ENCODE results near the gene SEPSECS.

The SEPSECS gene

GRCh38 chr4:25157081-25157480, 3.2 kb downstream of the SEPSECS start:
- no peaks in the 10 kb centered on the region for H3K36me3 ChIP-seq (ENCODE audit: control insufficient read depth, insufficient read depth, low read length)
- no peaks in the 10 kb centered on the region for H3K27me3 ChIP-seq (ENCODE audit: control insufficient read depth, insufficient read depth, low read length, poor library complexity, severe bottlenecking)
- H3K4me1 ChIP-seq (ENCODE audit: control insufficient read depth, insufficient read depth, low read length): no peaks in the 10 kb centered on the region
- H3K9me3 ChIP-seq (ENCODE audit: control insufficient read depth, low read length): no peaks in the 10 kb centered on the region
- H3K27ac ChIP-seq (ENCODE audit: insufficient read depth, low read depth, low read length, poor library complexity, severe bottlenecking): no peak overlapping the region
- 80 to 90% methylated on average over 1 of the region's 1 CpG for WGBS, 2 experiments
- H3K4me3 ChIP-seq (ENCODE audit: insufficient read depth, low read depth, low read length): no peak overlapping the region

- no peak overlapping the region for H3K27ac ChIP-seq (ENCODE audit: insufficient read depth, low read depth, low read length, poor library complexity, severe bottlenecking)
- no peaks in the 10 kb centered on the region for H3K4me1 ChIP-seq (ENCODE audit: control insufficient read depth, insufficient read depth, low read length)
- H3K27me3 ChIP-seq (ENCODE audit: control insufficient read depth, insufficient read depth, low read length, poor library complexity, severe bottlenecking): no peaks in the 10 kb centered on the region
- no peaks in the 10 kb centered on the region for H3K36me3 ChIP-seq (ENCODE audit: control insufficient read depth, insufficient read depth, low read length)
- H3K9me3 ChIP-seq (ENCODE audit: control insufficient read depth, low read length): no peaks in the 10 kb centered on the region
- no peak overlapping the region for H3K4me3 ChIP-seq (ENCODE audit: insufficient read depth, low read depth, low read length)
- 93 to 96% methylated on average over 2 to 5 of the region's 5 CpGs for WGBS, 2 experiments
Observed at GRCh38 chr4:25155947-25156346, 4.3 kb downstream of the SEPSECS start.

GRCh38 chr4:25154594-25155265, 5.5 kb downstream of the SEPSECS start:
- WGBS, 2 experiments: 90 to 100% methylated on average over 4 of the region's 4 CpGs
- Histone ChIP-seq H3K4me3 (ENCODE audit: insufficient read depth, low read depth, low read length) (no peak overlapping the region), H3K27ac (ENCODE audit: insufficient read depth, low read depth, low read length, poor library complexity, severe bottlenecking) (no peak overlapping the region)

GRCh38 chr4:25146076-25146475, 14.2 kb downstream of the SEPSECS start:
- H3K36me3 ChIP-seq (ENCODE audit: control insufficient read depth, insufficient read depth, low read length): peaks cover 3% of the 10 kb centered on the region
- WGBS, 2 experiments: 93 to 96% methylated on average over 1 of the region's 1 CpG
- no peaks in the 10 kb centered on the region for H3K9me3 ChIP-seq (ENCODE audit: control insufficient read depth, low read length)
- H3K27me3 ChIP-seq (ENCODE audit: control insufficient read depth, insufficient read depth, low read length, poor library complexity, severe bottlenecking): no peaks in the 10 kb centered on the region
- no peaks in the 10 kb centered on the region for H3K4me1 ChIP-seq (ENCODE audit: control insufficient read depth, insufficient read depth, low read length)
- no peak overlapping the region for H3K27ac ChIP-seq (ENCODE audit: insufficient read depth, low read depth, low read length, poor library complexity, severe bottlenecking)
- no peak overlapping the region for H3K4me3 ChIP-seq (ENCODE audit: insufficient read depth, low read depth, low read length)

More at GRCh38 chr4:25154594-25155265, 5.5 kb downstream of the SEPSECS start:
- Histone ChIP-seq H3K27me3 (ENCODE audit: control insufficient read depth, insufficient read depth, low read length, poor library complexity, severe bottlenecking) (no peaks in the 10 kb centered on the region), H3K9me3 (ENCODE audit: control insufficient read depth, low read length) (no peaks in the 10 kb centered on the region), H3K4me1 (ENCODE audit: control insufficient read depth, insufficient read depth, low read length) (no peaks in the 10 kb centered on the region), H3K36me3 (ENCODE audit: control insufficient read depth, insufficient read depth, low read length) (no peaks in the 10 kb centered on the region)

DNA sequence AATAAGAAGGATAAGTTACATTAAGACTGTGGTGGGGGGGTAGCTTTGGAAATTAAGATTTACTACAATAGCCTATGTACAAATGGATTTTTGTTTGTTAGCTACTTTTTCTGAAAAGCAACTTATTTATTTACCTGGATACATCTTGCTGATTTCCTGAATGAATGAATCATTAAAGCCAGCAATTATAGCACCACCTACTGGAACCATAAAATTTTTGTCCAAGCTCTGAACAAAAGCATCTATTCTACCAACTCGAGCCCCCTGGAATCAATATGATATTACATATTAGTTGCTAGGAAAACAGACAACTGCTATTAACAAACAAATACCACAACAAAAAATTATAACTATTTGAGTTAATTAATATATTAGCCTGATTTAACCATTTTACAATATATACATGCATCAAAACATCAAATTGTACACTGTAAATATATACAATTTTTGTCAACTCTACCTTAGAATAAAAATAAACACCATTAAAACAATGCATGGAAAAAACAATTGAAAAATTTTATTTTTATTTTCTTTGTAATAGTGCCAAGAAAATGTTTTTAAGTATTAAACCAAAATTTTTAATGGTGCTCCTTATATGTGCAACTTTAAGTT, 15.3 kb downstream of the SEPSECS start:
- Histone ChIP-seq H3K27me3 (ENCODE audit: control insufficient read depth, insufficient read depth, low read length, poor library complexity, severe bottlenecking) (no peaks in the 10 kb centered on the region), H3K4me1 (ENCODE audit: control insufficient read depth, insufficient read depth, low read length) (no peaks in the 10 kb centered on the region), H3K9me3 (ENCODE audit: control insufficient read depth, low read length) (no peaks in the 10 kb centered on the region), H3K4me3 (ENCODE audit: insufficient read depth, low read depth, low read length) (no peak overlapping the region), H3K36me3 (ENCODE audit: control insufficient read depth, insufficient read depth, low read length) (peaks cover 3% of the 10 kb centered on the region), H3K27ac (ENCODE audit: insufficient read depth, low read depth, low read length, poor library complexity, severe bottlenecking) (no peak overlapping the region)
- WGBS, 2 experiments: 88% methylated on average over 1 of the region's 1 CpG; no CpG with 5 or more reads in 1 of the 2 experiments

DNA sequence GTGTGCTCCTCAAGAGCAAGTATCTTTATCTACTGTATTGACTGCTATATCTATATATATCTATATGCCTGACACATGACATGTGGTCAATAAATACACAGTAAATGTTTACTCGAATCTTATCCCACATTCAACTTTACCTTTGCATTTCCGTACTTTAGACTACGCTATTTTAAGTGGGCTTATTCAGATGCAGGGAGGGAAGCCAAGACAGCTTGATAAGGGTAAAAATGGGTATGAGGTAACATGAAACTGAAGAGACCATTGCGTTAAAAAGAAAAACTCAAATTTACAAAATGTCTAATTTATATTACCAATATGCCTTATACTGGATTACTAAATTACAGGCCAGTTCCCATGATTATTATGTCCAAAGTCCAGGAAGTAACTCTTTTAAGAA, 17.8 kb downstream of the SEPSECS start:
- WGBS, 2 experiments: 93 to 100% methylated on average over 2 to 3 of the region's 4 CpGs
- Histone ChIP-seq H3K4me1 (ENCODE audit: control insufficient read depth, insufficient read depth, low read length) (no peaks in the 10 kb centered on the region), H3K4me3 (ENCODE audit: insufficient read depth, low read depth, low read length) (no peak overlapping the region), H3K36me3 (ENCODE audit: control insufficient read depth, insufficient read depth, low read length) (peaks cover 3% of the 10 kb centered on the region), H3K9me3 (ENCODE audit: control insufficient read depth, low read length) (no peaks in the 10 kb centered on the region), H3K27me3 (ENCODE audit: control insufficient read depth, insufficient read depth, low read length, poor library complexity, severe bottlenecking) (no peaks in the 10 kb centered on the region), H3K27ac (ENCODE audit: insufficient read depth, low read depth, low read length, poor library complexity, severe bottlenecking) (no peak overlapping the region)

DNA sequence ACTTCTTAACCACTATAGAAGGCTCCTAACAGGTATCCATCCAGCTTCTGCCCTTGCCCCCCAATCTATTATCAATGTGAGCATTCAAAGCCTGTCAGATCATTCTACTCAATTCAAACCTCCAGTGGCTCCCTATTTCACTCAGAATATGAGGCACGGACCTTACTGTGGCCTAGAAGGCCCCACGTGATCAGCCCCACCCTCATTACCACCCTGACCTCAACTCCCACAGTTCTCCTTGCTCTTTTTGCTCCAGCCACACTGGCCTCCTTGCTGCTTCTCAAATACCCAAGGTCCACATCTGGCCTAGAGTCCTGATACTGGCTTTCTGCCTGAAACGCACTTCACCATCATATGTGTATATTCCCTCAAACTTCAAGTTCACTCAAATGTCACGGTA, 18.7 kb downstream of the SEPSECS start:
- peaks cover 3% of the 10 kb centered on the region for H3K36me3 ChIP-seq (ENCODE audit: control insufficient read depth, insufficient read depth, low read length)
- no peaks in the 10 kb centered on the region for H3K9me3 ChIP-seq (ENCODE audit: control insufficient read depth, low read length)
- H3K4me1 ChIP-seq (ENCODE audit: control insufficient read depth, insufficient read depth, low read length): no peaks in the 10 kb centered on the region
- no peaks in the 10 kb centered on the region for H3K27me3 ChIP-seq (ENCODE audit: control insufficient read depth, insufficient read depth, low read length, poor library complexity, severe bottlenecking)
- WGBS, 2 experiments: 85 to 93% methylated on average over 4 of the region's 4 CpGs
- H3K4me3 ChIP-seq (ENCODE audit: insufficient read depth, low read depth, low read length): no peak overlapping the region
- H3K27ac ChIP-seq (ENCODE audit: insufficient read depth, low read depth, low read length, poor library complexity, severe bottlenecking): no peak overlapping the region

DNA sequence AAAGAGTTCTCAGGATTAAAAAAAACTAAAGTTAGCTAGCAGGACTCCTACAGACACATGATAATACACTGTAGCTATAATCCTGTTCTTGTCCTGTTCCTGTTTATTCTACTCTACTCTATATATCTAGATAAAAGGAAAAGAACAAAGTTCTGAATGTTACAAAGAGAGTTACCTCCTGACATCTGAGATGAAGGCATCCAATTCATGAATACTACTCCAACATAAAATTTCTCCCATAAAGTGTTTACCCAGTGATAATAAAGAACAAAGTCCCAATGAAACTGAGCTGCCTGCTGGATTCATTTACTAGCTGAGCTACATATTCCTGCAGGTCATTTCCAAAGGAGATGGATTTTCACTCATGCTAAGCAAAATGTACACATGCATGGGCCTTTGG, 27.1 kb downstream of the SEPSECS start:
- H3K4me1 ChIP-seq (ENCODE audit: control insufficient read depth, insufficient read depth, low read length): peaks cover 31% of the 10 kb centered on the region
- H3K4me3 ChIP-seq (ENCODE audit: insufficient read depth, low read depth, low read length): no peak overlapping the region
- no peaks in the 10 kb centered on the region for H3K27me3 ChIP-seq (ENCODE audit: control insufficient read depth, insufficient read depth, low read length, poor library complexity, severe bottlenecking)
- H3K36me3 ChIP-seq (ENCODE audit: control insufficient read depth, insufficient read depth, low read length): no peaks in the 10 kb centered on the region
- H3K9me3 ChIP-seq (ENCODE audit: control insufficient read depth, low read length): no peaks in the 10 kb centered on the region
- H3K27ac ChIP-seq (ENCODE audit: insufficient read depth, low read depth, low read length, poor library complexity, severe bottlenecking): no peak overlapping the region

DNA sequence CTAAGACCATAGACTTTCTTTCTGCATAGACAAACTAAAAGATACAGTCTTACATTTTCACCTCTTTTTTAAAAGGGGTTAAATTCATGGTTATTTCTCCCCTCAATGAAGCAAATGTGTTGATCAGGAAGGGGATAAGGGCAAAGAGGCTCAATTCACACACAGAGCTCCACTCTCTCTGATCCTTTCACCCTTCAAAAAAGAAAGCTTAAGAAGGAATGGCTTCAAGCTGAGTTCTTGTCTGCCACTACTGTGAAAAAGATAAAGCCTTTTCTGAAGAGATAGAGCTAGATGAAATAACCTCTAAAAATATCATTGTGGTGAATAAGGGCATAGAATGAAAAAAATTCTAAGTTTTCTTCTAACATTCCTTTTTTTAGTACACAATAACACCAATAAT, 28.3 kb downstream of the SEPSECS start:
- no peaks in the 10 kb centered on the region for H3K27me3 ChIP-seq (ENCODE audit: control insufficient read depth, insufficient read depth, low read length, poor library complexity, severe bottlenecking)
- no peaks in the 10 kb centered on the region for H3K36me3 ChIP-seq (ENCODE audit: control insufficient read depth, insufficient read depth, low read length)
- no peaks in the 10 kb centered on the region for H3K9me3 ChIP-seq (ENCODE audit: control insufficient read depth, low read length)
- peak overlapping the region; percentile 30 for H3K27ac ChIP-seq (ENCODE audit: insufficient read depth, low read depth, low read length, poor library complexity, severe bottlenecking)
- H3K4me3 ChIP-seq (ENCODE audit: insufficient read depth, low read depth, low read length): no peak overlapping the region
- H3K4me1 ChIP-seq (ENCODE audit: control insufficient read depth, insufficient read depth, low read length): peaks cover 37% of the 10 kb centered on the region

GRCh38 chr4:25131381-25131780, 28.9 kb downstream of the SEPSECS start:
- no peaks in the 10 kb centered on the region for H3K9me3 ChIP-seq (ENCODE audit: control insufficient read depth, low read length)
- no peak overlapping the region for H3K4me3 ChIP-seq (ENCODE audit: insufficient read depth, low read depth, low read length)
- H3K27me3 ChIP-seq (ENCODE audit: control insufficient read depth, insufficient read depth, low read length, poor library complexity, severe bottlenecking): no peaks in the 10 kb centered on the region
- peak overlapping the region; percentile 30 for H3K27ac ChIP-seq (ENCODE audit: insufficient read depth, low read depth, low read length, poor library complexity, severe bottlenecking)
- H3K4me1 ChIP-seq (ENCODE audit: control insufficient read depth, insufficient read depth, low read length): peaks cover 37% of the 10 kb centered on the region
- H3K36me3 ChIP-seq (ENCODE audit: control insufficient read depth, insufficient read depth, low read length): no peaks in the 10 kb centered on the region
- 53 to 55% methylated on average over 2 of the region's 2 CpGs for WGBS, 2 experiments

Data from ectodermal cell (in vitro differentiated cells).